HepG2 (cell line): ENCODE results near the gene RNF11. TPM values are rescaled to one million over a fixed set of nuclear protein-coding genes. Genes with fewer than 3 reads are reported as not detected.

Experiments
- ATAC-seq: fragments of 200-7000 bp; cut with Tn5 transposase; 3 replicates; pipeline ENCODE4 v1.9.1; 2020; ENCODE audit warnings: mild to moderate bottlenecking, moderate library complexity
- BruUV-seq: library from RNA; stranded (reverse); fragments of 400-500 nt; replicated peaks from 2 replicates; lab custom pipeline; 2021; lab: Mats Ljungman, UMichigan
- CTCF ChIA-PET: fragments of 300-600 bp; formaldehyde crosslinking; extraction: SDS; loops from one replicate; lab custom pipeline; 2021; ENCODE audit warnings: low total read pairs, inconsistent platforms, low intra/inter-chr PET ratio; lab: Yijun Ruan, JAX
- POLR2A ChIA-PET: fragments of 350-600 bp; sonication (Branson Sonifier 250); formaldehyde crosslinking; loops from one replicate; lab custom pipeline; 2020; ENCODE audit warnings: antibody characterized with exemption, inconsistent platforms; lab: Yijun Ruan, JAX
- DNase-seq: peaks from one replicate; pipeline ENCODE4 v3.0.0-alpha.2; 2015; ENCODE audit warnings: low spot score
- FAIRE-seq: peaks from 3 replicates; lab custom pipeline; 2011; peaks lifted over from hg19 to GRCh38; lab: Jason Lieb, UNC
- H2AFZ ChIP-seq: one replicate; pipeline ENCODE4 v1.6.1; 2011; ENCODE audit warnings: low read length, inconsistent platforms
- H3K27ac ChIP-seq: fragments of 300-600 bp; 3 replicates; pipeline ENCODE4 v1.8.0; 2011; ENCODE audit warnings: mixed run types, mild to moderate bottlenecking, mixed read lengths, low read length, inconsistent platforms; ENCODE audit not compliant: insufficient read depth; ENCODE audit errors: extremely low read length
- H3K27me3 ChIP-seq, 2 experiments: fragments of 200-600 bp in 1 of 2; 2 replicates in 1 of 2; 3 replicates in 1 of 2; pipeline versions ENCODE4 v1.6.0 to v1.8.0; 2011; ENCODE audit warnings: low read length in 2 of 2, mild to moderate bottlenecking in 2 of 2, moderate library complexity in 2 of 2, inconsistent platforms in 1 of 2; ENCODE audit not compliant: insufficient read depth in 2 of 2, control insufficient read depth in 1 of 2
- H3K36me3 ChIP-seq, 2 experiments: fragments of 200-600 bp in 1 of 2; replicated peaks in 1 of 2; 2 replicates in 1 of 2; 3 replicates in 1 of 2; pipeline versions ENCODE4 v1.5.1 to v1.8.0; 2011; ENCODE audit warnings: low read length in 2 of 2, inconsistent platforms in 1 of 2; ENCODE audit not compliant: insufficient read depth in 2 of 2, control insufficient read depth in 1 of 2
- H3K4me1 ChIP-seq: 2 replicates; pipeline ENCODE4 v1.5.1; 2012; ENCODE audit warnings: low read length, inconsistent platforms; ENCODE audit not compliant: insufficient read depth
- H3K4me2 ChIP-seq: 2 replicates; pipeline ENCODE4 v1.6.0; 2011; ENCODE audit warnings: low read depth, low read length, inconsistent platforms
- H3K4me3 ChIP-seq, 3 experiments: fragments of 200-600 bp in 1 of 3; sonication (generic), shearing (Covaris generic) in 1 of 3; replicated peaks in 1 of 3; 2 replicates each; pipeline ENCODE4 v1.5.1; 2011 to 2016; ENCODE audit warnings: low read length in 3 of 3, inconsistent platforms in 2 of 3, low read depth in 2 of 3, mild to moderate bottlenecking in 2 of 3, control low read depth in 1 of 3, mixed read lengths in 1 of 3; ENCODE audit not compliant: insufficient read depth in 1 of 3
- H3K79me2 ChIP-seq: one replicate; pipeline ENCODE4 v1.6.1; 2011; ENCODE audit warnings: low read length, inconsistent platforms; ENCODE audit not compliant: insufficient read depth
- H3K9ac ChIP-seq: 2 replicates; pipeline ENCODE4 v1.6.0; 2011; ENCODE audit warnings: mild to moderate bottlenecking, low read depth, low read length, inconsistent platforms; ENCODE audit not compliant: insufficient read depth
- H3K9me3 ChIP-seq: 2 replicates; pipeline ENCODE4 v1.5.1; 2012; ENCODE audit warnings: mild to moderate bottlenecking, low read length
- H4K20me1 ChIP-seq: 2 replicates; pipeline ENCODE4 v1.6.0; 2011; ENCODE audit warnings: inconsistent platforms, mild to moderate bottlenecking, low read length, moderate library complexity; ENCODE audit not compliant: insufficient read depth
- ARID2 ChIP-seq: sonication (generic); formaldehyde crosslinking; IDR thresholded peaks from 2 replicates; pipeline ENCODE4 v1.8.1; 2022; ENCODE audit warnings: mild to moderate bottlenecking, missing genetic modification reagents, borderline replicate concordance
- MAFK ChIP-seq, 2 experiments: IDR thresholded peaks in 1 of 2; conservative IDR thresholded peaks in 1 of 2; 2 replicates each; pipeline ENCODE4 v1.6.1; 2011; ENCODE audit warnings: improper control_type of control experiment in 2 of 2, low read length in 2 of 2
- ZNF770 ChIP-seq: sonication (generic); formaldehyde crosslinking; IDR thresholded peaks from 2 replicates; pipeline ENCODE4 v1.5.0; 2020; ENCODE audit warnings: mild to moderate bottlenecking, missing genetic modification reagents
- ZNF792 ChIP-seq: IDR thresholded peaks from 2 replicates; pipeline ENCODE4 v1.6.1; 2016
- WGBS: methylation state at CpG from one replicate; pipeline ENCODE4 v1.1.6; 2017; ENCODE audit warnings: low lambda C conversion rate; 5-methylcytosine and 5-hydroxymethylcytosine counted together
- in situ Hi-C: cut with HindIII; loops from 2 replicates; pipeline ENCODE4 v1.10.0; 2017; ENCODE audit warnings: low pct_unique_long_range_greater_than_20kb; ENCODE audit not compliant: extremely low pct_ligation_motif_present
- intact Hi-C: fragments of 100-400 bp; cut with micrococcal nuclease; formaldehyde crosslinking; loops from one replicate; pipeline ENCODE4 v1.10.0; 2022; ENCODE audit not compliant: unreplicated experiment
- polyA plus RNA-seq, 8 experiments: library from polyadenylated mRNA; depleted of rRNA in 3 of 8; stranded (reverse) in 7 of 8; unstranded in 1 of 8; fragments of >200 nt; fragmentation: Illumina TruSeq in 4 of 8; extraction: Trizol in 4 of 8; gene quantifications; 2 replicates each; pipeline versions ENCODE4 v1.2.1 to v1.2.3, GENCODE V29; 2011 to 2016; ENCODE audit warnings: low read depth in 4 of 8, missing spikeins in 1 of 8, mixed read lengths in 1 of 8; ENCODE audit not compliant: insufficient read depth in 1 of 8
- total RNA-seq, 5 experiments: library from RNA; depleted of rRNA; stranded (reverse); fragments of >200 nt; fragmentation: Illumina TruSeq; extraction: Trizol; gene quantifications; 2 replicates each; pipeline ENCODE4 v1.2.3, GENCODE V29; 2016; ENCODE audit warnings: low read depth in 1 of 5

The RNF11 gene
- total and polyA plus RNA-seq, 2 of the 13 experiments (the other 11 are each of a cell fraction or from before 2014, with no cell fraction given), result 41.2 to 48.8 TPM

DNA sequence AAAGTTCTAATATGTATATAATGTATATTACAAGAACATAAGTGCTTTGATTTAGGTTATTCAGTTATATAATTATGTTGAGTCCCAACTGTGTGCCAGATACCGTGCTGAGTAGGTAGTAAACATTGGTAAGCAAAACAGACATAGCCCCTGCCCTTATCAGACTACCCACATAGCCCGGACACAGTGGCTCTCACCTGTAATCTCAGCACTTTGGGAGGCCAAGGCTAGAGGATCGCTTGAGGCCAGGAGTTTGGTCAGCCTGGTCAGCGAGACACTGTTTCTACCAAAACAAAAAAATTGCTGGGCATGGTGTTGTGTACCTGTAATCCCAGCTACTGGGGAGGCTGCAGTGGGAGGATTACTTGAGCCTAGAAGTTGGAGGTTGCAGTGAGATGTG, 30.7 kb downstream of the RNF11 start:
- Histone ChIP-seq H3K4me2 (no peak overlapping the region), H3K4me1 (no peaks in the 10 kb centered on the region), H3K27me3 (no peaks in the 10 kb centered on the region), H3K9ac (no peak overlapping the region), H3K27ac (no peak overlapping the region), H2AFZ (no peak overlapping the region), H4K20me1 (peaks cover 20% of the 10 kb centered on the region; the same call in 1 of the 2 replicates), H3K79me2 (peaks cover 32% of the 10 kb centered on the region), H3K4me3 (no peak overlapping the region), H3K9me3 (no peaks in the 10 kb centered on the region), H3K36me3 (peaks cover 3 to 13% of the 10 kb centered on the region in 2 experiments; a peak in 4 of 5 replicates)
- CTCF ChIA-PET, result no interaction called here
- BruUV-seq, result no TSS peak
- intact Hi-C loops (no loop called here), in situ Hi-C loops (no loop called here)
- DNase-seq (no peak), ATAC-seq (no peak), FAIRE-seq (no peak)
- WGBS, result 100% methylated on average over 4 of the region's 4 CpGs
- TF ChIP-seq ARID2 (CRISPR knock-in tag) (no peak), ZNF770 (0 out of 2 replicates have a peak, but pooled peaks have one; percentile 12)
- POLR2A ChIA-PET, result no interaction called here

- H3K9ac ChIP-seq, result no peak overlapping the region
- no peak overlapping the region for H3K4me3 ChIP-seq
- ATAC-seq, result no peak
- H3K9me3 ChIP-seq, result no peaks in the 10 kb centered on the region
- FAIRE-seq, result no peak
- no peak overlapping the region for H3K27ac ChIP-seq
- H3K79me2 ChIP-seq, result peaks cover 21% of the 10 kb centered on the region
- H3K27me3 ChIP-seq, result no peaks in the 10 kb centered on the region
- no peaks in the 10 kb centered on the region for H3K4me1 ChIP-seq
- peaks cover 17% of the 10 kb centered on the region; the same call in 1 of the 2 replicates for H4K20me1 ChIP-seq
- in situ Hi-C loops, result no loop called here
- no peak overlapping the region for H3K4me2 ChIP-seq
- POLR2A ChIA-PET, result no interaction called here
- intact Hi-C loops, result no loop called here
- CTCF ChIA-PET, result no interaction called here
- 100% methylated on average over 2 of the region's 2 CpGs for WGBS
- TF ChIP-seq ZNF792 (CRISPR knock-in tag), result no peak
- no peak for TF ChIP-seq MAFK (conservative IDR thresholded peaks at IDR 0.05 in 1 of 2, IDR thresholded peaks at IDR 0.05 in 1 of 2; ENCODE audit: low read length in 2 of 2)
- BruUV-seq, result no TSS peak
- no peak overlapping the region for H2AFZ ChIP-seq
- peaks cover 5 to 21% of the 10 kb centered on the region in 2 experiments for H3K36me3 ChIP-seq
- DNase-seq, result no peak
Measured at GRCh38 chr1:51268634-51269033, 32.6 kb downstream of the RNF11 start.
